Dendritic cell treated with granulocyte-macrophage colony-stimulating factor and Interleukin-4, amounts not matched to agents 40 ng/mL and 50 ng/mL, for 4 days (primary cell): ENCODE results near the gene TPRG1.

Experiments used
- H3K27ac Mint-ChIP-seq: one replicate; pipeline ENCODE4 v1.8.0; 2022; ENCODE audit warnings: mild to moderate bottlenecking, mixed read lengths
- H3K27me3 Mint-ChIP-seq: one replicate; pipeline ENCODE4 v1.8.0; 2022; ENCODE audit warnings: mild to moderate bottlenecking, mixed read lengths
- H3K36me3 Mint-ChIP-seq: one replicate; pipeline ENCODE4 v1.8.0; 2022; ENCODE audit warnings: low read depth, mixed read lengths
- H3K4me1 Mint-ChIP-seq: one replicate; pipeline ENCODE4 v1.8.0; 2022; ENCODE audit warnings: low read depth, mixed read lengths
- H3K4me3 Mint-ChIP-seq: one replicate; pipeline ENCODE4 v1.8.0; 2022; ENCODE audit warnings: mild to moderate bottlenecking, moderate library complexity, mixed read lengths
- H3K9me3 Mint-ChIP-seq: one replicate; pipeline ENCODE4 v1.8.0; 2022; ENCODE audit warnings: mixed read lengths
- intact Hi-C: fragments of 100-400 bp; cut with micrococcal nuclease; formaldehyde crosslinking; loops from one replicate; pipeline ENCODE4 v1.15.0; 2022

Gene TPRG1

DNA sequence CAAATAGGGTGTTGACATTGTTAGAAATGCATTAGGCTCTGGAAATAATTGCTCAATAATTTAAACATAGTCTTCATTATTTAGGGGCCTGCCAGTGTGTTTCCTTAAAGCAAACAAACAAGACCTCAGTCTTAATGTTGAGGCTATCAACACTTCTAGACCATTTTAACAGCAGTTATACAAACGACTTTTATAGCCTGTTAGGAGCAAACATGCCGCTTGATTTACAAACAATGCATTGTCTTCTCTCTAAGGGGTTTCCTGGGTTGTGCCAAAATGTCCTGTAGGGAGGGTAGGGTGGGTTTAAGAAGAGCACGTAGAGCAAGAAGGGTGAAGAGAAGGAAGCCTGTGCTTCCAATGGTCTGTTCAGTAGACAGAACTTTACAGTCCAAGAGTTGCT, 53.7 kb downstream of the TPRG1 start:
- intact Hi-C loops, result no loop called here
- H3K27me3 Mint-ChIP-seq, result no peaks in the 10 kb centered on the region
- no peaks in the 10 kb centered on the region for H3K9me3 Mint-ChIP-seq
- no peak overlapping the region for H3K27ac Mint-ChIP-seq
- H3K36me3 Mint-ChIP-seq, result no peaks in the 10 kb centered on the region
- no peak overlapping the region for H3K4me3 Mint-ChIP-seq
- peaks cover 6% of the 10 kb centered on the region for H3K4me1 Mint-ChIP-seq

DNA sequence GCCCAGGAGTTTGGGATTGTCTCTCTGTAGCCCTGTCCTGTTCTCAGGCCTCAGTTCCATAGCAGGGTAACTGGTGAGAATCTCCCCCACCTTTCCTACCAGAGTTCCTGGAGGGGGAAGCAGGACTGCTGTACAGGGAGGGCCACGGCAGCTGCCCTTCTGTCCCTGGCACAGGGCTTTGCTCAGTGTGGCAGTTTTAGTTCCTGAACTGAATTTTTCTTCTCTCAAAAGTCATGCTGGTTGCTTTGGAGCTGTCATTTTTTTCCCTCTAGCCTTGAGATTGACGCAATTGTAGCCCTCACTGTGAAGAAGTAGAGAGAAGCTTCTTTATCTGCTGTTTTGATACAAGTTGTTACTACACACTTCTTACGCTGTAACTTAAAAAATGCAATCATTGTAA, 55.5 kb downstream of the TPRG1 start:
- H3K9me3 Mint-ChIP-seq, result no peaks in the 10 kb centered on the region
- H3K27me3 Mint-ChIP-seq, result no peaks in the 10 kb centered on the region
- peaks cover 6% of the 10 kb centered on the region for H3K4me1 Mint-ChIP-seq
- H3K4me3 Mint-ChIP-seq, result no peak overlapping the region
- H3K27ac Mint-ChIP-seq, result no peak overlapping the region
- intact Hi-C loops, result no loop called here
- no peaks in the 10 kb centered on the region for H3K36me3 Mint-ChIP-seq

- intact Hi-C loops, result no loop called here
- Mint-ChIP-seq H3K27me3 (no peaks in the 10 kb centered on the region), H3K36me3 (no peaks in the 10 kb centered on the region), H3K4me3 (no peak overlapping the region), H3K9me3 (no peaks in the 10 kb centered on the region), H3K27ac (no peak overlapping the region), H3K4me1 (peaks cover 6% of the 10 kb centered on the region)
Observed at GRCh38 chr3:189229196-189229828, 57.5 kb downstream of the TPRG1 start.

- H3K9me3 Mint-ChIP-seq, result no peaks in the 10 kb centered on the region
- no peaks in the 10 kb centered on the region for H3K27me3 Mint-ChIP-seq
- no peak overlapping the region for H3K4me3 Mint-ChIP-seq
- peaks cover 23% of the 10 kb centered on the region for H3K4me1 Mint-ChIP-seq
- intact Hi-C loops, result no loop called here
- H3K36me3 Mint-ChIP-seq, result no peaks in the 10 kb centered on the region
- H3K27ac Mint-ChIP-seq, result no peak overlapping the region
Observed at GRCh38 chr3:189232790-189233189, 61.0 kb downstream of the TPRG1 start.

DNA sequence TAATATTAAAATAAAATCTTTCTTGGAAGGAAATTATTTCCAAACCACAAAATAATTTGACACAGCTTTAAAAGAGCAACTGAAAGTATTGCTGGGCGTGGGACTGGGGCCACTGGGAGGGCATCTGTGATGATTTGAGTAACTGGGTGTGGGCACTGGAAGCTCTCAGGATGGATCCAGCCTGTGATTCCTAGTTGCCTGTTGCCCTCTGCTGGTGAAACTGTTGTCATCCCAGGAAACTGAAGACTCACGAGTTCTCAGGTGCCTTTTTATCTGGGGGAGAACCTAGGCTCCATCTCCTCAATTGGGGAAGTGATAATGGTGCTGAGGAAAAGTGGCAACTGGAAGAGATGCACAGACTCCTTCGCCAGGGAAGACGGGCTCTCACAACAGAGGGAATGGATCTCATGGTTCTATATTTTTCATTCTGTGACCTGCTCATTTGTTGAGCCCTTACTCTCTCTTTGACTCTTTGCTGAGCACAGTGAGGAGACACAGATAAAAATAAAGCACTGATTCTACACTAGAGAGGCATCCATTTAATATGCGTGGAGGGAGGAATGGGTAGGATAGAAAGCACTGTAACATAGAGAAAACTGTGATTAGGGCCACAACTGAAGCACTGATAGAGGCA, 61.6 kb downstream of the TPRG1 start:
- no peak overlapping the region for H3K4me3 Mint-ChIP-seq
- H3K27me3 Mint-ChIP-seq, result no peaks in the 10 kb centered on the region
- peaks cover 23% of the 10 kb centered on the region for H3K4me1 Mint-ChIP-seq
- H3K9me3 Mint-ChIP-seq, result no peaks in the 10 kb centered on the region
- H3K36me3 Mint-ChIP-seq, result no peaks in the 10 kb centered on the region
- intact Hi-C loops, result no loop called here
- no peak overlapping the region for H3K27ac Mint-ChIP-seq

GRCh38 chr3:189235214-189235613, 63.4 kb downstream of the TPRG1 start:
- no peaks in the 10 kb centered on the region for H3K36me3 Mint-ChIP-seq
- no peak overlapping the region for H3K4me3 Mint-ChIP-seq
- H3K4me1 Mint-ChIP-seq, result peaks cover 16% of the 10 kb centered on the region
- no peaks in the 10 kb centered on the region for H3K27me3 Mint-ChIP-seq
- intact Hi-C loops, result no loop called here
- H3K27ac Mint-ChIP-seq, result no peak overlapping the region
- no peaks in the 10 kb centered on the region for H3K9me3 Mint-ChIP-seq

DNA sequence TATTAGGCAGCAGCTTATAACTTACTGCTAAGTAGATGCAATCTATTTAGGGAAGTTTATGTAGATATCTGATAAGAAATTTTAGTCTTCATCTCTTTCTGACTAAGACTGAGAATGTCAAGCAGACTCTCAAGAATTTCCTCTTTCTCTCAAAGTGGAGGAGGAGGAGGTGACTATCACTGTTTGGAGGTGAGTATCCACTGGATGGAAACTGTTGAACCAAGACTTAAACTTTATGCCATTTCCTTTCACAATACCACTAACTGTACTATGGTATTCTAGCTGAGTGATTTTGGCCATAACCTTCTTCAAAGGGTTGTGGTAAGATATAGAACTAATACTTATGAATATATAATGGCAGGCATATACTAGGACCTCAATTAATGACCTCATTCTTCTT, 64.6 kb downstream of the TPRG1 start:
- Mint-ChIP-seq H3K4me1 (peaks cover 16% of the 10 kb centered on the region), H3K27ac (no peak overlapping the region), H3K36me3 (no peaks in the 10 kb centered on the region), H3K4me3 (no peak overlapping the region), H3K9me3 (peaks cover 2% of the 10 kb centered on the region), H3K27me3 (no peaks in the 10 kb centered on the region)
- intact Hi-C loops, result no loop called here

GRCh38 chr3:189237526-189237925, 65.8 kb downstream of the TPRG1 start:
- H3K4me1 Mint-ChIP-seq, result peaks cover 16% of the 10 kb centered on the region
- intact Hi-C loops, result no loop called here
- no peak overlapping the region for H3K27ac Mint-ChIP-seq
- peaks cover 6% of the 10 kb centered on the region for H3K9me3 Mint-ChIP-seq
- no peak overlapping the region for H3K4me3 Mint-ChIP-seq
- no peaks in the 10 kb centered on the region for H3K36me3 Mint-ChIP-seq
- no peaks in the 10 kb centered on the region for H3K27me3 Mint-ChIP-seq

GRCh38 chr3:189238071-189238470, 66.3 kb downstream of the TPRG1 start:
- peaks cover 16% of the 10 kb centered on the region for H3K4me1 Mint-ChIP-seq

GRCh38 chr3:189239616-189240015, 67.8 kb downstream of the TPRG1 start:
- no peak overlapping the region for H3K27ac Mint-ChIP-seq
- H3K36me3 Mint-ChIP-seq, result no peaks in the 10 kb centered on the region
- intact Hi-C loops, result no loop called here
- no peak overlapping the region for H3K4me3 Mint-ChIP-seq
- peaks cover 16% of the 10 kb centered on the region for H3K4me1 Mint-ChIP-seq
- no peaks in the 10 kb centered on the region for H3K27me3 Mint-ChIP-seq
- peaks cover 23% of the 10 kb centered on the region for H3K9me3 Mint-ChIP-seq

More at GRCh38 chr3:189238071-189238470, 66.3 kb downstream of the TPRG1 start:
- Mint-ChIP-seq H3K9me3 (peaks cover 8% of the 10 kb centered on the region), H3K36me3 (no peaks in the 10 kb centered on the region), H3K27me3 (no peaks in the 10 kb centered on the region), H3K4me3 (no peak overlapping the region), H3K27ac (no peak overlapping the region)
- intact Hi-C loops, result no loop called here

DNA sequence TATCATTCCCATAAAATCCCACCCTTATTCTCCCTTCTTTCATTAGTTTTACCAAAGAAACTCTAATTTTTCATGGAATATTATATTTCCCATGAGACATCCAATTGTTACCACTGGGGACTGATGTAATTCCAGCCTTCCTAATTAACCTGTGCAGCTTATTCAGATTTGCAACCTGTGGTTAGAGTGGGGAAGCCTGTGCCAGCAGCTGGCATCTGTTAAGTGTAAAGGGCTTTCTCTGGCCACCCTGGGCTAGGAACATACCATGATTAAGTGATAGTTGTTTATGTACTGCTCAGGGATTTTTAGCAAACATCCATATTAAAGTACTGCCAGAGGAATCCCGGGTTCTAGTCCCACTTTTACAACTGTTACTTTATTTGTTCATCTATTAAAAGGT, 78.2 kb downstream of the TPRG1 start:
- Mint-ChIP-seq H3K27me3 (no peaks in the 10 kb centered on the region), H3K27ac (no peak overlapping the region), H3K4me1 (no peaks in the 10 kb centered on the region), H3K36me3 (no peaks in the 10 kb centered on the region), H3K4me3 (no peak overlapping the region), H3K9me3 (no peaks in the 10 kb centered on the region)
- intact Hi-C loops, result no loop called here

DNA sequence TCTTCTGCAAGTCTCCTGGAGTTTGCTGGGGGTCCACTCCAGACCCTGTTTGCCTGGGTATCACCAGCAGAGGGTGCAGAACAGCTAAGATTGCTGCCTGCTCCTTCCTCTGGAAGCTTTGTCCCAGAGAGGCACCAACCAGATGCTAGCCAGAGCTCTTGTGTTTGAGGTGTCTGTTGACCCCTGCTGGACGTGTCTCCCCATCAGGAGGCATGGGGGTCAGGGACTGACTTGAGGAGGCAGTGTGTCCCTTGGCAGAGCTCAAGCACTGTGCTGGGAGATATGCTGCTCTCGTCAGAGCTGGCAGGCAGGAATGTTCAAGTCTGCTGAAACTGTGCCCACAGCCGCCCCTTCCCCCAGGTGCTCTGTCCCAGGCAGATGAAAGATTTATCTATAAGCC, 86.5 kb downstream of the TPRG1 start:
- intact Hi-C loops, result no loop called here
- Mint-ChIP-seq H3K4me1 (no peaks in the 10 kb centered on the region), H3K9me3 (no peaks in the 10 kb centered on the region), H3K27ac (no peak overlapping the region), H3K27me3 (peaks cover 2% of the 10 kb centered on the region), H3K4me3 (no peak overlapping the region), H3K36me3 (no peaks in the 10 kb centered on the region)

- Mint-ChIP-seq H3K4me3 (no peak overlapping the region), H3K9me3 (no peaks in the 10 kb centered on the region), H3K27ac (no peak overlapping the region), H3K27me3 (peaks cover 2% of the 10 kb centered on the region), H3K36me3 (no peaks in the 10 kb centered on the region), H3K4me1 (no peaks in the 10 kb centered on the region)
- intact Hi-C loops, result no loop called here
Observed at GRCh38 chr3:189260556-189261493, 89.1 kb downstream of the TPRG1 start.

- no peaks in the 10 kb centered on the region for H3K9me3 Mint-ChIP-seq
- no peak overlapping the region for H3K27ac Mint-ChIP-seq
- H3K27me3 Mint-ChIP-seq, result peaks cover 2% of the 10 kb centered on the region
- no peak overlapping the region for H3K4me3 Mint-ChIP-seq
- intact Hi-C loops, result no loop called here
- H3K4me1 Mint-ChIP-seq, result no peaks in the 10 kb centered on the region
- no peaks in the 10 kb centered on the region for H3K36me3 Mint-ChIP-seq
Observed at GRCh38 chr3:189262746-189263145, 91.0 kb downstream of the TPRG1 start.
